HG02973 (cell line): ENCODE measurements around the gene NPHS1.
"Not testable (repeated sequence)": the region's sequence is repeated elsewhere in the genome, so short reads cannot be mapped to it uniquely, and the experiment has no call there.

Experiments
- ATAC-seq: cut with Tn5 transposase; IDR thresholded peaks from one replicate; pipeline ENCODE4 v1.9.1; 2021; ENCODE audit warnings: moderate library complexity; ENCODE audit not compliant: unreplicated experiment

The NPHS1 gene

DNA sequence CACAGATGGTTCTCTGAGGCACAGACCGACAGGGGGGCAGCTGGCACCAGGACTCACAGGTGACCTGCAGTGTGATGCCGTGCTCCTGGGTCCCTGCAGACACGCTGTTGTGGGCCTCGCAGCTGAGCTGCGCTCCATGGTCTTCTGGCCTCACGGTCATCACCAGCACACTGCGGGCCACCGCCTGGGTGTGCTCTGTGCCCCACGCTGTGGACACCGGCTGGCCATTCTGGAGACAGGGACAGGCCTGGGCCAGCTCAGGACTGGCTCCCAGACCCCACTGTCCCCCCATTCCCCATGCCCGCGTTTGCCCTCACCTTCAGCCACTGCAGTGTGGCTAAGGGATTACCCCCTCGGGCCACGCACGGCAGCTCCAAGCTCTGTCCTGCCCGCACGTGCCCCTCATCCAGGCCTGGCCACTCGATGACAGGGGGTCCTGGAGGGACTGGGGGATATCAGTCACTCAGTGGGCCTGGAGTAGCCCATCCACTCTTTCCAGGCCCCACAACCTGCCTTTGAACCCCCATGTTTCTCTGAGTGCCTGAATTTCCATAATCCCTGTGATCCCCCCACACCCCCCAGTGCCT, 3.3 kb downstream of the NPHS1 start:
- no peak for ATAC-seq

DNA sequence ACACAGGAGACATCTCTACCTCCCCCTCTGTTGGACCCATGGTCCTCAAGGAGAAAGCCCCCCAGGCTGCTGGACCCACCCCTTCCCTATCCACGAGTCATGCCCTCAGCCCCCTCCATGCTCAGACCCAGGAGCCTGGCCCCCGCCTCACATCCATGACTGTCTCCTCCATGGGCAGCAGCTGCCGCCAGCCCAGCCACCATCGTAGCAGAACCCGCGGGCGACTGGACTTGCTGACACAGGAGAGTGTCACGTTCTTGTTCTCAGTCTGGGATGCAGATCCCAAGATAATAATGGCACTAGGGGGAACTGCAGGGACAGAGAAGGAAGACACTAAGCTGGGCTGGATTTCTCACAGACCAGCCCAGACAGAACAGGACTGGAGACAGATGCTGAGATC, 3.8 kb downstream of the NPHS1 start:
- ATAC-seq: no peak

DNA sequence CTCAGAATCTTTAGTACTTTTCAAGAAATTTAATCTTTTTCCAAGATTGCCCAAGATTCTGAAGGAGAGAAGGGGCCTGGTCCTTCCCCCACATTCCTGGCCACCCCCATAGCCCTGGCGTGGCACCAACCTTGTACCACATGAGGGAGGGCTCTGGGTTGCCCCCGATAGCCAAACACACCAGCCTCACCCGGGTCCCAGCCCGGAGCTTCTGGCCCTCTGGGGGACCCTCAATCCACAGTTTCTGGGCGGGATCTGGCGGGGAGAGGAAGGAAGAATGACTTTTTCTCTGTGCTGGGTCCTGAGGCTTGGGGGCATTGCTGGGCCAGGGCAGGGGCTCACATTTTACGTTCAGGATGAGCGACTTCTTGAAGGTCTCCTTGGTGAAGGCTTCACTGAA, 4.4 kb downstream of the NPHS1 start:
- ATAC-seq: no peak

GRCh38 chr19:35846038-35846668, 6.2 kb downstream of the NPHS1 start:
- no peak for ATAC-seq

- no peak for ATAC-seq
Observed at GRCh38 chr19:35845215-35846037, 6.9 kb downstream of the NPHS1 start.

GRCh38 chr19:35844482-35845214, 7.7 kb downstream of the NPHS1 start:
- ATAC-seq: no peak

- no peak for ATAC-seq
Observed at GRCh38 chr19:35843676-35844481, 8.4 kb downstream of the NPHS1 start.

DNA sequence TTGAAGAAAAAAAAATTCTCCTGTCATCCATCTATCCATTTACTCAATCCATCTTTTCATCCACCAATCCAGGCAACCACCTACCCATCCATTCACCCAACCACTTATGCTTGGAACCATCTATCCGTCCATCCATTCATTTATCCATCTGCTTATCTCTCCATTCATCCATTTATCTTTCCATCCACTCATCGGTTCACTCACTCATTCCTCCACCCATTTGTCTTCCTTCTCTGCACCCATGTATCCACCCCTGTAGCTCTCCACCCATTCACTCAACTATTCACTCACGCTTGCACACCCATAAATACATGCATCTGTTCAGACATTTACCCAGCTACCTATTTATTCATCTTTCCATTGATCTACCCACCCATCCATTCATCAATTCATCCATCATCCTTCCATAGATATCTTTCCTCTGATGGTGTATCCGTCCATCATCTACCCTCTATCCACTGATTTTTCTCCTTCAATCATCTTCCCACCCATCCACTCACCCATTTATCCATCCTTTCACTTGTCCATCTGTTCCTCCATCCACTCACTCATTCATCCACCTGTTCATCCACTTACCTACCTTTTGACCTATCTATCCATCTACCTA, 9.5 kb downstream of the NPHS1 start:
- no peak for ATAC-seq

DNA sequence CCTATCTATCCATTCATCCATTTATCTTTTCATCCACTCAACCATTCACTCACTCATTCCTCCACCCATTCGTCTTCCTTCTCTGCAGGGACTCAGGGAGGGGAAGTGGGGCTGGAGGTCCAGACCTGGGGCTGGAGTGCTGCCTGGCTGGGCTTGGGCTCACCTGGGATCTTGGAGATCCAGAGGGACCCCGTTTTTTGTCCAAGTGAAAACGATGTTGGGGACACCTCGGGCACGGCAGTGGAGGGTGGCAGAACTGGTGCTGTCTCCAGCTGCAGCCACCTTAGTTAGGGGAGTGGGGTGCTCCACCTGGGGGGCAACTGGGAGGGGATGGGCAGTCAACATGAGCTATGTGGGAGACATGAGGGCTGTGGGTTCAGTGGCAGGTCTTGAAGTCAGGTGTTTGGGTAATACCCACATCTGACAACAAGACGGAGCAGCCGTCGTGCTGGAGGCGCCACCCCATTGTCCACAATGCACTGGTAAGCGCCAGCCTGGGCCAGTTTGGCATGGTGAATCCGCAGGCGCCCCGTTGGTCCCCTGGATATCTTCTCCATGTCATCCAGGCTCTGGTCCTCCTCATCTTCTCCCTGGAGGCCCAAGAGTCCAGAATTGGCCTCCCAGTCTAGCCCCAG, 10.2 kb downstream of the NPHS1 start:
- no peak for ATAC-seq

- not testable (repeated sequence) for ATAC-seq
Observed at GRCh38 chr19:35836096-35836495, 16.2 kb downstream of the NPHS1 start.

GRCh38 chr19:35833972-35834371, 18.3 kb downstream of the NPHS1 start:
- ATAC-seq: no peak

DNA sequence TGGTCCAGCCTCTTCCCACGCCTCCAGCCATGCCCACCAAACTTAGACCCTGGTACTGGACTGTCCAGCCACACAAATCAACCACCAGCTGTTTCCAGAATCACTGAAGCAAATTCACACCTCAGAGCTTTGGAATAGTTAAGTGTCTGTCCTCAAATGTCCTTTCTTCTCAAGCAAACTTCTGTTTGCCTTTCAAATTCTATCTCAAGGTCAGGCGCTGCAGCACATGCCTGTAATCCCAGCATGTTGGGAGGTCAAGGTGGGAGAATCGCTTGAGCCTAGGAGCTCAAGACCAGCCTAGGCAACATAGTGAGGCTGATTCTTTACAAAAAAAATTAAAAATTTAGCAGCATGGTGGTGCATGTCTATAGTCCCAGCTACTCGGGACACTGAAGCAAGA, 20.2 kb downstream of the NPHS1 start:
- no peak for ATAC-seq

GRCh38 chr19:35830986-35831385, 21.3 kb downstream of the NPHS1 start:
- ATAC-seq: no peak

DNA sequence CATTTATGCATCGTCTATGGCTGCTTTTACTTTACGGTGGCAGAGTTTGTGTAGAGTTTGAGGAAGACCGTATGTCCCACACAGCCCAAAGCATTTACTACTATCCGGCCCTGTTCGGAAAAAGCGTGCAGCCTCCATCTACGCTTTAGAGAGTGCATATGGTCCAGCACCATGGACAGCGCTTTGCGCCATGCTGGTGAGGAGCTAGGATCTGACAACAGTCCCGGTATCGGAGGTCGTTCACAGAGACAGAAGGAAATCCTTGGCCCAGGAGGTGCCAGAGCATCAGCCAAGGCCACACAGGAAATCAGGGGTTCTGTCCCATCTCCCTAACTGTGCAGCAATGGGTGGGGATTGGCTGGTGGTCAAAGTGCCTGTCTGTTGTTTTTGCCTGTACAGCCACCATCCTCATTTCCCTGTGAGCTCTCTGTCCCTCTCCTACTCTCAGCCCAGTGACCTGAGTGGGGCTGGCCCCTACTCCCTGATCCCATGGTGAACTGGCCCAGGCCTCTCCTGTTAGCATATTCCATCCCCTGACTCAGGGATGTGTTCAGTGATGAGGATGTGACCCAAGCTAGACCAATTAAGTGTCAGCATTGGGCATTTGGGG, 23.5 kb downstream of the NPHS1 start:
- ATAC-seq: no peak

DNA sequence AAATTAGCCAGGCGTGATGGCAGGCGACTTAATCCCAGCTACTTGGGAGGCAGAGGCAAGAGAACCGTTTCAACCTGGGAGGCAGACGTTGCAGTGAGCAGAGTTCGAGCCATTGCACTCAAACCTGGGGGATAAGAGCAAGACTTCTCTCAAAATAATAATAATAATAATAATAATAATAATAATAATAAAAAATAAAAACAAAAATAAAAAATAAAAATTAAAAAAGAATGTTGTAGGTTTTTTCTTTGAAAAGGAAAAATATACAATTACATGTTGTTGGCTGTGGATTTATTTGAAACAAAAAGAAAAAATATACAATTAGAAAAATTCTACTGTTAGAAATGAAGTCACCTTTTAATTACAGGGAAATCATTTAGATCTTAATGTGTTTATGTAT, 28.2 kb downstream of the NPHS1 start:
- ATAC-seq: no peak

DNA sequence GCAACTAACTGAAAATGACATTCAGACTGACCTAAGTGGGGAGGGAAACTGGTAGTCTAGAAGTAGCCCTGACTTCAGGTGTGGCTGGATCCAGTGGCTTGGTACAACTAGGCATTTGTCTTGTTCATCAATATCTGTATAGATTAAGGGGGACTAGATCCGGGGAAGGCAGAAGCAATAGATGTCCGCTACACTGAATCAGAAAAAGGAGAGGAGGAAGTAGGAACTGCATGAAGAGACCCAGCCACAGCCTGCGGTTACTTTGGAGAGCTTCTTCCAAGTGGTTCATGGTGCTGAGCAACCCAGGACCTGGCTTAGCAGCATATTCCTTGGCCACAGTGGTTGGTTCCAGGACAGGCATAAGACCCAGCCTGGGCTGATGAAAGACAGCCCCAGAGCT, 29.7 kb downstream of the NPHS1 start:
- ATAC-seq: no peak

DNA sequence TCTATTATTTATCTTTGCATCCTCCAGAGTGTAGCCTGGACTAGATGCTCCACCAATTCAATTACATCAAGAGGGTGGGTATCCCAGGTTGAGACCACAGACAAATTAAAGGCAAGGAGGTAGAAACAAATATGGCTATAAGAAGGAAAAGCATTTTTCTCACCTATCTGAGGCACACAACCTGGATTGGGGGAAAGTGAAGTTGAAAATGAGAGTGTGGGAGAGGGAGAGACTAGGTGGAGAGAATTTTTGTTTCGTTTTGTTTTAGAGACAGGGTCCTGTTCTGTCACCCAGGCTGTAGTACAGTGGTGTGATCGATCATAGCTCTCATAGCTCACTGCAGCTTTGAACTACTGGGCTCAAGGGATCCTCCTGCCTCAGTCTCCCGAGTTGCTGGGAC, 33.9 kb downstream of the NPHS1 start:
- ATAC-seq: no peak

DNA sequence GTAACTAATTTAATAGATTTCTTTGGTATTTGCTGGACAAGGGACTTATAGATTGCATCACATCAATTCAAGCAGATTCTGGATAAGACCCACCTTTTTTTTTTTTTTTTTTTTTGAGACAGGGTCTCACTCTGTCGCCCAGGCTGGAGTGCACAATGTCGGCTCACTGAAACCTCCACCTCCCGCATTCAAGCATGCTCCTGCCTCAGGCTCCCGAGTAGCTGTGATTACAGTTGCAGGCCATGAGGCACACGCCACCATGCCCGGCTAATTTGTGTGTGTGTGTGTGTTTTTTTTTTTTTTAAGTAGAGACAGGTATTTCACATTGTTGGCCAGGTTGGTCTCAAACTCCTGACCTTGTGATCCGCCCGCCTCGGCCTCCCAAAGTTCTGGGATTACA, 35.5 kb downstream of the NPHS1 start:
- ATAC-seq: no peak

DNA sequence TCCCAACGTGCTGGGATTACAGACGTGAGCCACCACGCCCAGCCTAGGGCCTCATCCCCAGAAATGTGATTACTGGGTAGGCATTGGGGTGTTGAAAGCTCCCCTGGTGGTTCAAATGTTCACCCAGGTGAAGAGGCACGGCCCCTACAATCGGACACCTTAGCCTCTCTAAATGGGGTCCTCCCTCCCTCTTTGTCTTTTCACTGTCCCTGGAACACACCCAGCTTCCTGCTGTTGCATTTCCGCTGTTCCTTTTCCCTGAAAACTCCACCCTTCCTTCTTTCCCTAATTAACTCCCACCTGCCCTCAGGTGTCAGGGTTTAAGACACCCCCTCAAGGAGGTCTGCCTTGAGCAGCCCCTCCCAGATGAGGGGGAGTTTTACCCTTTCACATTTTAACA, 36.0 kb downstream of the NPHS1 start:
- ATAC-seq: no peak
